Sigmoid colon (tissue), 7 donors: ENCODE results near the gene SLX4IP. TPM values are rescaled to one million over a fixed set of nuclear protein-coding genes. Genes with fewer than 3 reads are reported as not detected.

ENCODE experiments used
- DNase-seq: peaks from one replicate; pipeline ENCODE4 v3.0.0-alpha.2; 2019
- H3K27ac ChIP-seq, 4 donors: fragments of 200-600 bp; sonication (generic); one replicate each; pipeline ENCODE4 v1.5.1; 2016 to 2019; ENCODE audit warnings: mild to moderate bottlenecking in 1 of 4
- H3K27me3 ChIP-seq, 3 donors: fragments of 200-600 bp; sonication (generic); one replicate each; pipeline ENCODE4 v1.5.1; 2019; ENCODE audit warnings: mild to moderate bottlenecking in 1 of 3
- H3K36me3 ChIP-seq, 4 donors: fragments of 200-600 bp; sonication (generic); one replicate each; pipeline ENCODE4 v1.5.1; 2016 to 2019
- H3K4me1 ChIP-seq, 4 donors: fragments of 200-600 bp; sonication (generic); one replicate each; pipeline ENCODE4 v1.5.1; 2017 to 2019
- H3K4me3 ChIP-seq, 4 donors: fragments of 200-600 bp; sonication (generic); one replicate each; pipeline ENCODE4 v1.5.1; 2017 to 2019; ENCODE audit warnings: mild to moderate bottlenecking in 2 of 4, moderate library complexity in 1 of 4
- H3K9me3 ChIP-seq, 4 donors: fragments of 200-600 bp in 3 of 4; sonication (generic) in 3 of 4; one replicate each; pipeline versions ENCODE4 v1.5.1 to v1.6.1; 2013 to 2019
- EP300 ChIP-seq, 4 donors: sonication (generic); formaldehyde crosslinking; IDR thresholded peaks; one replicate each; pipeline ENCODE4 v1.6.1; 2017; ENCODE audit warnings: antibody characterized with exemption in 4 of 4
- POLR2A ChIP-seq, 2 donors: fragments of 450-650 bp; IDR thresholded peaks; one replicate each; pipeline ENCODE4 v1.6.1; 2016; ENCODE audit warnings: antibody characterized with exemption in 2 of 2, mild to moderate bottlenecking in 2 of 2, moderate library complexity in 2 of 2
- POLR2AphosphoS5 ChIP-seq, 4 donors: sonication (generic); formaldehyde crosslinking; IDR thresholded peaks; one replicate each; pipeline ENCODE4 v1.6.1; 2017; ENCODE audit warnings: antibody characterized with exemption in 4 of 4
- WGBS, 2 donors: extraction: QIAGEN DNeasy Blood & Tissue Kit; methylation state at CpG; one replicate each; pipeline ENCODE4 v1.1.7; 2013; 5-methylcytosine and 5-hydroxymethylcytosine counted together
- intact Hi-C: fragments of 100-400 bp; cut with DNase I; formaldehyde crosslinking; loops from one replicate; pipeline ENCODE4 v1.15.1; 2023
- polyA plus RNA-seq, 3 donors: library from polyadenylated mRNA; stranded (reverse); fragments of 200-250 nt; gene quantifications; one replicate each; pipeline ENCODE4 v1.2.3, GENCODE V29; 2013
- total RNA-seq, 4 donors: library from RNA; depleted of rRNA; stranded (reverse); fragments of >200 nt; gene quantifications; one replicate each; pipeline ENCODE4 v1.1.0, GENCODE V29; 2016
- TF ChIP-seq, protein P1 (sequence below), 4 experiments: fragments of 450-650 bp in 3 of 4; fragments of 200-600 bp in 1 of 4; IDR thresholded peaks; one replicate each; pipeline ENCODE4 v1.5.1; 2016 to 2019; ENCODE audit warnings: antibody characterized with exemption in 4 of 4, mild to moderate bottlenecking in 3 of 4, moderate library complexity in 2 of 4
- donor health status: healthy with polysubstance abuse.
- donor health status: Bipolar disorder and iron deficiency.
- donor health status: healthy.

Gene SLX4IP
- total and polyA plus RNA-seq, 7 donors, result 1.2 to 4.2 (median 2.4) TPM

GRCh38 chr20:10554285-10554684 is 119.2 kb downstream of the SLX4IP start:
- WGBS, 2 donors, result 24 to 72% methylated on average over 2 of the region's 2 CpGs
- no peaks in the 10 kb centered on the region for H3K27me3 ChIP-seq
- DNase-seq, result no peak
- no peak overlapping the region for H3K4me3 ChIP-seq
- H3K27ac ChIP-seq, result no peak overlapping the region
- no peaks in the 10 kb centered on the region for H3K9me3 ChIP-seq
- no peak for TF ChIP-seq POLR2A (IDR thresholded peaks at IDR 0.05)
- no peak for TF ChIP-seq POLR2AphosphoS5 (IDR thresholded peaks at IDR 0.05)
- TF ChIP-seq EP300 (IDR thresholded peaks at IDR 0.05), result no peak
- TF ChIP-seq, protein P1, sequence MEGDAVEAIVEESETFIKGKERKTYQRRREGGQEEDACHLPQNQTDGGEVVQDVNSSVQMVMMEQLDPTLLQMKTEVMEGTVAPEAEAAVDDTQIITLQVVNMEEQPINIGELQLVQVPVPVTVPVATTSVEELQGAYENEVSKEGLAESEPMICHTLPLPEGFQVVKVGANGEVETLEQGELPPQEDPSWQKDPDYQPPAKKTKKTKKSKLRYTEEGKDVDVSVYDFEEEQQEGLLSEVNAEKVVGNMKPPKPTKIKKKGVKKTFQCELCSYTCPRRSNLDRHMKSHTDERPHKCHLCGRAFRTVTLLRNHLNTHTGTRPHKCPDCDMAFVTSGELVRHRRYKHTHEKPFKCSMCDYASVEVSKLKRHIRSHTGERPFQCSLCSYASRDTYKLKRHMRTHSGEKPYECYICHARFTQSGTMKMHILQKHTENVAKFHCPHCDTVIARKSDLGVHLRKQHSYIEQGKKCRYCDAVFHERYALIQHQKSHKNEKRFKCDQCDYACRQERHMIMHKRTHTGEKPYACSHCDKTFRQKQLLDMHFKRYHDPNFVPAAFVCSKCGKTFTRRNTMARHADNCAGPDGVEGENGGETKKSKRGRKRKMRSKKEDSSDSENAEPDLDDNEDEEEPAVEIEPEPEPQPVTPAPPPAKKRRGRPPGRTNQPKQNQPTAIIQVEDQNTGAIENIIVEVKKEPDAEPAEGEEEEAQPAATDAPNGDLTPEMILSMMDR (IDR thresholded peaks at IDR 0.05), result no peak
- H3K36me3 ChIP-seq, result no peaks in the 10 kb centered on the region
- H3K4me1 ChIP-seq, result peaks cover 0 to 35% (median 15%) of the 10 kb centered on the region in 4 donors
- intact Hi-C loops, result loop anchor here (2.0 to 5.0 kb wide), 3 partner anchors 82 to 991 kb away; partner anchors contain the start of gene JAG1

- intact Hi-C loops, result loop anchor here (2.0 kb wide), 1 partner anchor 989 kb away; no protein-coding TSS in a partner anchor
- H3K27ac ChIP-seq, result peak overlapping the region in 1 of 4 donors; percentile 4
- H3K4me1 ChIP-seq, result peaks cover 0 to 35% (median 15%) of the 10 kb centered on the region in 4 donors
- no peak overlapping the region for H3K4me3 ChIP-seq
- H3K9me3 ChIP-seq, result no peaks in the 10 kb centered on the region
- DNase-seq, result no peak
- H3K27me3 ChIP-seq, result no peaks in the 10 kb centered on the region
- no peak for TF ChIP-seq EP300 (IDR thresholded peaks at IDR 0.05)
- TF ChIP-seq, protein P1 (IDR thresholded peaks at IDR 0.05), result no peak
- TF ChIP-seq POLR2AphosphoS5 (IDR thresholded peaks at IDR 0.05), result no peak
- no peak for TF ChIP-seq POLR2A (IDR thresholded peaks at IDR 0.05)
- WGBS, 2 donors, result 95 to 97% methylated on average over 3 of the region's 3 CpGs
- H3K36me3 ChIP-seq, result no peaks in the 10 kb centered on the region
Measured at GRCh38 chr20:10555393-10555792, 120.3 kb downstream of the SLX4IP start.

GRCh38 chr20:10555865-10556308 is 120.8 kb downstream of the SLX4IP start:
- intact Hi-C loops, result loop anchor here (2.0 kb wide), 1 partner anchor 989 kb away; no protein-coding TSS in a partner anchor
- TF ChIP-seq EP300 (IDR thresholded peaks at IDR 0.05), result no peak
- TF ChIP-seq POLR2A (IDR thresholded peaks at IDR 0.05), result no peak
- TF ChIP-seq, protein P1 (IDR thresholded peaks at IDR 0.05), result no peak
- WGBS, 2 donors, result 90 to 92% methylated on average over 5 of the region's 5 CpGs
- H3K36me3 ChIP-seq, result no peaks in the 10 kb centered on the region
- no peaks in the 10 kb centered on the region for H3K27me3 ChIP-seq
- peak overlapping the region in 1 of 4 donors; percentile 4 for H3K27ac ChIP-seq
- no peak for DNase-seq
- peaks cover 0 to 35% (median 15%) of the 10 kb centered on the region in 4 donors for H3K4me1 ChIP-seq
- H3K9me3 ChIP-seq, result no peaks in the 10 kb centered on the region
- no peak overlapping the region for H3K4me3 ChIP-seq

- no peaks in the 10 kb centered on the region for H3K9me3 ChIP-seq
- H3K27ac ChIP-seq, result no peak overlapping the region
- H3K4me3 ChIP-seq, result no peak overlapping the region
- TF ChIP-seq POLR2AphosphoS5 (IDR thresholded peaks at IDR 0.05), result no peak
- TF ChIP-seq POLR2A (IDR thresholded peaks at IDR 0.05), result no peak
- TF ChIP-seq, protein P1 (IDR thresholded peaks at IDR 0.05), result no peak
- TF ChIP-seq EP300 (IDR thresholded peaks at IDR 0.05), result no peak
- no peak for DNase-seq
- 72 to 83% methylated on average over 2 of the region's 2 CpGs for WGBS, 2 donors
- no peaks in the 10 kb centered on the region for H3K36me3 ChIP-seq
- H3K4me1 ChIP-seq, result peaks cover 0 to 35% (median 15%) of the 10 kb centered on the region in 4 donors
- no peaks in the 10 kb centered on the region for H3K27me3 ChIP-seq
- intact Hi-C loops, result no loop called here
Measured at GRCh38 chr20:10556519-10557083, 121.5 kb downstream of the SLX4IP start.
